Left forelimb (tissue), 1 donor: Measurements from ENCODE around the gene NEMP1.
"Not testable (repeated sequence)": the region's sequence is repeated elsewhere in the genome, so short reads cannot be mapped to it uniquely, and the experiment has no call there.

Experiments used
- DNase-seq: peaks from one replicate; pipeline ENCODE4 v3.0.0-alpha.2; 2018; ENCODE audit warnings: low spot score

Gene NEMP1

DNA sequence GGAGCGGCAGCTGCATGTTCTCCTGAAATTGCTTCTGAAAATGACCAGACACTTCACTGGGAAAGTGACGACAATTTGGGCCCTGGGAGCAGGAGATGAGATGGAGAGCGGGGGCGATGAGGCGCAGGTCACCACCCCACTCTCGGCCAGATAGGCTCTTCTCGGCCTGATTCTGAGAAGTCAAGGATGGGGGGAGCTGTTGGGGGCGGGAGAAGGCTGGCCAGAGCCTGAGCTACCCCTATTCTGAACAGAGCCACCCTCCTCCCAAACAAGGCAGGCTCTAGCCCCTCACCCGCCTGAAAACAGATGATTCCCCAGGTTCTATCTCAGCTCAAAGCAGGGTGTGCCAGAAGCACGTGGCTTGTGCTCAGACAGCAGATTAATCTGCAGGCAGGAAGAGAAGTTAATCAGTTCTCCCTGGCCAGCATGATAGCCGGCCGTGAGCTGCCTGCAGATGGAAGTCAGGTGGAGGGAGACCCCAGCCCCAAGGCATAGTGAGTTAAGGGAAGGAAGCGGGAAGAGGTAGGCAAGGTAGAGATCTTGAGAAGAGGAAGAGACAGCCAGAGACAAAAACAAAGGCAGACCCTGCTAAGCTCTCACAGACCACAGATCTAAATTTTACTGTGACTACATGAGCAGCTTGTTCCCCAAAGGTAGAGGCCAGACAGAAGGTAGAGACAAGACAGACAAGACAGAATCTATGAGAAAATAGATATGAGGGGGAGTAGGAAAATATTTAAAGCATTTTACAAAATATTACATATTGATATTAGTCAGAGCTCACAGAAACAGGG is 51.4 kb downstream of the NEMP1 start:
- no peak for DNase-seq

DNA sequence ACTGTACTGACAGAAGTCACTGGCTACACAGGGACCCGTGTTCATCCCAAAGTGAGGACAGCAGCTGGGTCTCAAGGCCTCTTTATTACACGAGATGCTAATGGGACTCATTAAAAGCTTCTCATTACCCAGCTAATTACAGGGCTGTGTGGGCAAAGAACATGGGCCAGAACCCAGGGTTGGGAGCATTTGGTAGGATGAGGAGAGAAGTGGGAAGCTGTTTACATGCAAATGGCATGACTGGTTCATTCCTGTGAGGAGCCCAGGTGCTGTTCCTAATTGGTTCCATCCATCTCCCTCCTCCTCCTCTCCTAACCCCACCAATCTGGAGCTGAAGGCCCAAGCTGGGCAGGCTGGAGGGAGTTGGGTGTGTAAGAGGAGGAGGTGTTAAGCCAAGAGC is 53.4 kb downstream of the NEMP1 start:
- no peak for DNase-seq

DNA sequence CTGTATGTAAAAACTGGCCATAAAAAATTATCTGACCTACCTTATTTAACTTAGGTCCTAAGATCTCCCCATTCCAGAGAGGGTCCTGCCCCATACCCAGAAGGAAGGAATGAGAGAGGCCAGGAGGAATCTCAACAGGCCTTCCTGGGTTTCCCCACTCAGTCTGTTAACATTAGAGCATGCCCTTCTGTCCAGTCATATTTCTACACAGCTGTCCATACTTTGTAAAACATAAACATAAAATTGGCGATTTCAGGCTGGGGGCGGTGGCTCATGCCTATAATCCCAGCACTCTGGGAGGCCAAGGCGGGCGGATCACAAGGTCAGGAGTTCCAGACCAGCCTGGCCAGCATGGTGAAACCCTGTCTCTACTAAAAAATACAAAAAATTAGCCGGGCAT is 56.3 kb downstream of the NEMP1 start:
- not testable (repeated sequence) for DNase-seq

DNA sequence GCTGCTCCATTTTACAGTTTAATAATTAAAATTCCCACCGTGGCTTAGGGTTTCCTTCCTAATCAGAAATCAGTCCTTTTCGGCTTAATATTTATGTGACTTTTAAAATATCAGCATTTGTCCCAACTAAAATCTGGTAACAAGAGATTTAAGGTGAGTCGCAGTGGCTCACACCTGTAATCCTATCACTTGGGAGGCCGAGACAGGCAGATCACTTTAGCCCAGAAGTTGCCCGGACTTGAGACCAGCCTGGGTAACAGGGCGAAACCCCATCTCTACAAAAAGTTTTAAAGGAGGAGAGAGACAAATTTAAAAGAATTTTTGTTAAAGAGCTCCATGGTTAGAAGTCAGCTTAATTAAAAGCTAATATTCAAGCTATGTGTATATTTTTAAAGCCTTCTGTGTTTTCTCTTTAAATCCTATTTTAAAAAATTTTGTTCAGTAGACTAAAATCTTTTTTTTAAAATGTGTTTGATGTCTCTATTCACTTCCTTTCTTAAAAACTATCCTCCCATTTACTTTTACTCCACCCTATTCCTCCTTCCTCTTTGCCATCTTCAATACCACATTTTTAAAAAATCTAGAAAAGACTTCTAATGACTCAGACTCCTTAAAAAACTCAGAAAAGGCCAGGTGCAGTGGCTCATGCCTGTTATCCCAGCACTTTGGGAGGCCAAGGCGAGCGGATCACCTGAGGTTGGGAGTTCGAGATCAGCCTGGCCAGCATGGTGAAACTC is 58.4 kb downstream of the NEMP1 start:
- DNase-seq: no peak

DNA sequence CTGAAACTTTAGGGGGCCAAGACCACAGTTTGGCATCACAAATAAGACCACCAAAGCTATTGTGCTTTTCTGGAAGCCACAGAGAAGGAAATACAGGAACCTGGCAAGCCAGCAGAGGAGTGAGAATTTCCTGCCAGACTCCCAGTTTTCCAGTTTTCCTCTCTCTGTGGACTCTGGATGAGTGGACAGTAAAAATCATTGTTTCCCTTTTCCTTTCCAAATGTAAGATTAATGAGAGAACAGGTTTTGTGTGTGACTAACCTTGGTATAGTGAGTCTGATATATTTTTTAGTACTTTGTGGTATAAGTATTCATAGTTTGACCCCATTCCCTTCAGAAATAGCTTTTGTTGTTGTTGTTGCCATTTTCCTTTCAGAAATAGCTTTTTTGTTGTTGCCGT is 59.7 kb downstream of the NEMP1 start:
- DNase-seq: no peak

DNA sequence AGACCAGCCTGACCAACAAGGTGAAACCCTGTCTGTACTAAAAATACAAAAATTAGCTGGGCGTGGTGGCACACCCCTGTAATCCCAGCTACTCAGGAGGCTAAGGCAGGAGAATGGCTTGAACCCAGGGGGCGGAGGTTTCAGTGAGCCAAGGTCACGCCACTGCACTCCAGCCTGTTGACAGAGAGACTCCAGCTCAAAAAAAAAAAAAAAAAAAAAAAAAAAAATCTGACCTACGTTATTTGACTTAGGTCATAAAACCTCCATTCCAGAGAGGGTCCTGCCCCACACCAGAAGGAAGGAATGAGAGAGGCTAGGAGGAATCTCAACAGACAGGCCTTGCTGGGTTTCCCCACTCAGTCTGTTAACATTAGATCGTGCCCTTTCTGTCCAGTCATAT is 60.2 kb downstream of the NEMP1 start:
- DNase-seq: not testable (repeated sequence)

DNA sequence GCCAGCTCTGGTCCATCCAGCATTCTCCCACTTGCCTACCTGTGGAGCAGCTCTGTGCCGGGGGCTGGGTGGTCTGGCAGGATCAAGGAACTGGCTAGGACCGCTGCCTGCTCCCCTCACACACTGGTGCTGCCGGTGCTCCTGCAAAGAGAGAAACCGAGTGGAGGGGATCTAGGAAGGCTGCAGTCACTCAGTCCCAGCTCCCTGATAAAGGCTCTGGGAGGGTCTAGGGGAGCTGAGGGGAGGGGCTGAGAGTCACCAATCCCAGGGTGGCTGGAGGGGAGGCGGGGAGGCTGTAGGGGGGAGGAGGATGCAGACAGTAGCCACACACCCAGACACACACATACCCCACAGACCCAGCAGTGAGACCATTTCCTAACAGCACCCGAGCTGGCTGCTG is 62.2 kb downstream of the NEMP1 start, which contains the start of gene TAC3:
TAC3 (minus strand) TSS at position 182 of the 400 bp plus-strand sequence. CDS start 732 bp downstream, outside the sequence.
- DNase-seq: no peak

DNA sequence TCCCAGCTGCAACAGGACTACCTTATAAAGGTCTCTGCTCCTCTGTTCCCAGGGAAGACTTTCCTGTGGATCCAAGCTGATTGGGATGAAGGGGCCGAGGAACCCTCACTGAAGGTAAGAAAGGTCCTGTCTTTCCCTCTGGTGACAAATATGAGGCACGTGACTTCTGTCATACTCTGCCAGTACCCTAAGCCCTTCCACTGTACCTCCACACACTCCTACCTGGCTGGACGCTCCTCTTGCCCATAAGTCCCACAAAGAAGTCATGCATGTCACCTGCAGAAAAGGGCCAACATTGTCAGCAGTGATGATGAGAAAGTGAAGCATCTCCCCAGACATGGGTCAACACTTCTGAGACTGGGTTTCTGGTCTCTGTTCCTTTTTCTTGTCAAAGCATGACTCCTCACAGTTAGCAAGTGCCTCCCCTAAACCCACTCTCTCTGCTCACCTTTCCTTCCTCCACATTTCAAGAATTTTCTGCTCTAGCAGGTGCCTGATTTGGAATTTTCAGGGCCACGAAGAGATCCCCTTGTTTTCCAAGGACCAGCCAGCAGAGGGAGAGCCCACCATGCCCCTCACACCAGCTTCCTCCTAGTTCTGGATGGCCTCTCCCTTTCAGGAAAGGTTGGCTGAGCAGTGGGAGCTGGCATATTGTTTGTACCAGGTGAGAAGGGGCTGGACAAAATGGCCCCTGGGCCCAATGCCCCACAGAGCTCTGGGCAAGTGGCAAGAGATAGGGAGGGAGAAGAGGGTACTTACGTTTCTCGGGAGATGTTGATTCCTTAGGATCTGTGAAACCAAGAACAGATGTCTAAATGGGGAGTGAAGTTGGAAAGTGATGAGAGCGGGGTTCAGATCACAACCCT is 65.8 kb downstream of the NEMP1 start:
- no peak for DNase-seq

DNA sequence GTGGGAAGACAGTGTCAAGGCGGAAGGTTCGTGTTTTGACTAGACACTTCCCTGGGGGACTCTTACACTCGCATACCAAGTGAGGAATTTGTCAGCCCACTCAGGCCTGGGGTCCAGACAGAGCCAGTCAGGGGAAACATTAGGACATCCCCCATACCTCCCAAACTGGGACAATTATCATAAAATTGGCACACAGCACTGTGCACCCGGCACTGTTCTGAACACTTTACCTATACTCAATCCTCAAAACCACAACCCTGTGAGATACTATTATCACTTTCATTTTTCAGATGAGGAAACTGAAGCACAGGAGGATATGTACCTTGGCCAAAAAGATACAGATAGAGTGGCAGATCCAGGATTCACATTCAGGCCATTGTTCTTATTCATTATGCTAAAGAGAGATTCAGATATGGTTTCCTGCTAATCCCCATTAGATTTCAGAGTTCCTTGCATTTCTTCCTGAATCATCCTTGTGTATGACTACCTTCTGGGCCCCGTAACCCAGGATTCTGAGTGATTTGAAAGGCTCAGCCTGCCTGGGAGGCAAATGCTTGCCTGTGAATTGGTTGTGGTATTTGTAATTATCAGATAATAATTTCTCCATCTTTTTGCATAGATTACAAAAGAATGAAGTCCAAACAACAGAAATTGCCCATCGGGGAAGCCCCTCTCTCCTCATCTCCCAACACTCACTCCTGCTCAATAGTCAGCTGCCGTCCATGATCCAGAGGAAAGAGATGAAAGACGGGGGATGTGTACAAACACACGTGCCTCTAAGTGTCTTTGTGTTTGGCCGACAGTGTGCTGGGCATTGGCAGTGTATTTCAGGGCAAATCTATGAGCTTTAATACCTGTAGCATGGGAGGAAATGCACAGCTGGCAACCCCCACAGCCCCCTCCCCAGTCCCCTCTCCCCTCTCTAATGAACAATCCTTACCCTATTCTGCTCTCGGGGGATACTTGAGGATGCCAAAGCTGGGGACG is 66.9 kb downstream of the NEMP1 start:
- no peak for DNase-seq

DNA sequence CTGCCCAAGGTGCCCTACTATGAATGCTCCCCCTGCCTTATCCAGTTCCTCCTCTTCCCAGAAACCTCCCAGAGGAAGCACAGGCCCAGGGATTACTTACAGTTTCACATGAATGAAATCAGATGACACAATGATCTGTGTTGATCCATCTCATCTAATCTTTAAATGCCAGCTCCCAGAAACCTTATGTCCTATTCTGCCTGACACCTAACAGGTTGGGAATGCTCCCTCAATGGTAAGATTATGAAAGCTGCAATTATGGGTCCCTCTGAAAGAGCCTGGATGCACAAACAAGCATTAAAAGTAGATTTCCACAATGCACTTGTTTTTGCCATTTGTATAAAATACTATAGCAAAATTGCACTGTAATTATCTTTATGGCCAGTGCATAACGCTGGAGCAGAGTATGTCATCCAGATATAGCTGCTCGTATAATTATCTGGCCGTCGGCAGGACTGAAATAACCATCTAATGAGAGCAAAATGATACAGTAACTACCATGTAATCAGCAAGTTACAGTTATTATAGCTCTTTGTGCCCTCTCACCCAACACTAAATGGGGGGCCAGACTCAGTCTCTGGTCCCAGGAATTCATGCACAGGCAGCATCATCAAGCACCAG is 67.9 kb downstream of the NEMP1 start:
- DNase-seq: no peak

DNA sequence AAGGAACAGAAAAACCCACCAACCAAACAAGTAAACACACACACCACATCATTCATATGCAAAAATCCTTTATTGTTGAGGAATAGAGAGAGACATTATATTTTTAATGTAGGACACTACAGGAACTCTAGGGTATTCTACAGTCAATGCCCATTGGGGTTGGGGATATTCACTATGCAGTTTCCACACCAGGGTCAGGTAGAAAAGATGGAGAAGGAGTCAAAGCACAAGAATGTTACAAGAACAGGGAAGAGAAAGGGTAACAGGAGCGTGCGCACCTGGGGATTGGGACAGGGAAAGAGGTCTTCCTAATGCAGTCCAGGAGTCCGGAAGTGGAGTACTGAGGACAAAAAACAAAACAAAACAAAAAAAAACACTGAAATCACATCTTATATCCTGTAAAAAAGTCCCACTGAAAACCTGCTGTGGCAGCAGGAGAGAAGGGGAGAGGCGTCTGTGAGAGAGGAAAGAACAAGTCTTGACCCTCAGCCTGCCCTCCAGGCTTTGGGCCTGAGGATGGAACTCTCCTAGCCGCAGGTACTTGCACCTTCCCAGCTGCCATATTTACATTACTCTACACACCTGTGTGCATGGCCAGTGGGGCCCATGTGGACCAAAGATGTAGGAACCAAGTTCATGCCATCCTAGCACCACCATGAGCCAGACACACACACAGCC is 68.5 kb downstream of the NEMP1 start:
- DNase-seq: no peak

DNA sequence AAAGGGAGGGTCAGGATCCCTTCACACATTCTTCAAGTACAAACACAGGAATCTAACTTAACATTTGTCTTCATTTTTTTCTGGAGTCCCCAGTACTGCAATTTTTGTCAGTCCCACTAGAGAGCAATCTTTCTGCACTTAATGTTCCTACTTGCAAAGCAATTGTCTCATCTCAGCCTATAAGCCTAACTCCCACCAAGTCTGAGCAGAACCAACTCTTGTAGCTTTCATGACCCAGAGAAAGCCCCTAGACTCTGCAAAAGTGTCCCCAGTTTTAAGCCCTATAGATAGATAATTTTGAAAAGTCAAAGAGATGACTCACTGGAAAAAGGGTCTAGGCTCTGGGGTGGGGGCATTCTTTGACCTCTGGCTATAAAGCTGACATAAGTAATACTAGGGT is 70.4 kb downstream of the NEMP1 start:
- DNase-seq: no peak

DNA sequence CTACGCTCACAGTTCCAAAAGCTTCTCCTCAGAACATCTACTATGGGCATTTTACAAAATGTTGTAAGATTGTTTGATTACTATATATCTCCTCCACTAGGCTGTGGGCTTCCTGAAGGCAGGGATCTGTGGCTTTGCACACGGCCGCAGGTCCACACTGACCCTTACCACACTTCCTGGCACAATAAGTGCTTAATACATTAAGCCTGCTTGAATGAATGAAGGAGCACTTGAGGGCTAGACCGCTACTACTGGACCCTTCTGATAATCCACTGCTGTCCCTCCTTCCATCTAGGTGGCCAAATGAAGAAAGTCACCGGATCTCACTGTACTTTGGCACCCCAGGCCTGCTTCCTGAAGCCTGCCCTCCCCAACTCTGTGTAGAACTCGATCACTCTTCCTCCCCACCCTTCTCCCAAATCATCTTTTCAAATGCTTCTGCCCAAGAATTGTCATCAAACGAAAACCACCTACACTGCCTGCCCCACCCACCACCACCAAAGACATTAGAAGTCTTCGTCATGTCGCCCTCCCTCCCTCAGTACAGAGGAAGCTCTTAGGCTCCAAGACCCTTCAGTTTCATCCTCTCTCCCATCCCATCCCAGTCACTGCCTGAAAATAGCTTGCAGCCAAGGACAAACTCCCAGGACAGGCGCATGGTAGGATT is 71.6 kb downstream of the NEMP1 start:
- no peak for DNase-seq

DNA sequence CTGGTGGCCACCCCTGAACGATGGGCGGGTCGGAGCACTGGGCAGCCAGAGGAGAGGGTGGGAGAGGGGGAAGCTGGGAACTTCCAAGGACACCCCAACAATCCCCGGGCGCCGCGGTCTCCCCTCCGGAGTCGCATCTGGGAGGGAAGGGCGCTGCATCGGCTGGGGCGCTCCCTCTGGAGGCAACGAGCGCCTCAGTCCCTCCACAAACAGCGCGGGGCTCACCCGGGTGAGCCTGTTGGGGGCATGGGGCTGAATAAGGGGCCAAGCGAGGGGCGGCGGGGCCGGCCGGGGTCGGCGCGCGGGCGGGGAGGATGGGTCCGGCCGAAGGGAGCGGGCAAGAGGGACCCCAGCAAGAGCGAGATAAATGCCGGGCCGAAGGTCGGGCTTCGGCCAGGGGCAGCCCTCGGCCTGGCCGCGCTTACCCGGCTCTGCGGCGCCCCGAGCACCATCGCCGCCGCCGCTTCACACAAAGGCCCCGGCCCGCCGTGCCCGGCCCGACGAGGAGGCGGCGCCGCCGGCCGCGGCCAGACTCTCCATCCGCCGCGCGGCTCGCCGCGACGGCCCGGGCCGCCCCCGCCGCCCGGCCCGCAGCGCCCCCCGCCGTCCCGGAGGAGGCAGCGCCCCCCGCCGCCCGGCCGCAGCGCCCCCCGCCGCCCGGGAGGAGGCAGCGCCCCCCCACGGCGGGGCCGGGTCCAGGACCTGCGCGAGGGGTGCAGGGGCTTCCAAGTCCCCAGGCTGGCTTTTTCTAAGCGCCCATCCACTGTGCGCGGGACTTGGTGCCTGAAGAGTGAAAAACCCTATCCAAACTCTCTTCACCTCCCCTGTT is 72.4 kb downstream of the NEMP1 start, which contains the start of gene ZBTB39:
ZBTB39 (minus strand) TSS at position 567 of the 829 bp plus-strand sequence. CDS start 1,629 bp downstream, outside the sequence.
- peak; percentile 84 for DNase-seq
